Fibroblast of mammary gland (primary cell): ENCODE data around the gene PRELP.

Experiments used
- DNase-seq: peaks from one replicate; pipeline ENCODE4 v3.0.0-alpha.2; 2010; ENCODE audit warnings: low read depth
- H3K4me3 ChIP-seq: 2 replicates; pipeline ENCODE4 v1.5.1; 2011; ENCODE audit warnings: low read depth, mild to moderate bottlenecking, low read length, moderate library complexity; ENCODE audit not compliant: control insufficient read depth
- TF ChIP-seq, protein P1 (sequence below): conservative IDR thresholded peaks from 2 replicates; pipeline ENCODE4 v1.5.1; 2011; ENCODE audit warnings: low read depth, low read length, inconsistent platforms; ENCODE audit not compliant: control insufficient read depth, insufficient read depth

Gene PRELP

DNA sequence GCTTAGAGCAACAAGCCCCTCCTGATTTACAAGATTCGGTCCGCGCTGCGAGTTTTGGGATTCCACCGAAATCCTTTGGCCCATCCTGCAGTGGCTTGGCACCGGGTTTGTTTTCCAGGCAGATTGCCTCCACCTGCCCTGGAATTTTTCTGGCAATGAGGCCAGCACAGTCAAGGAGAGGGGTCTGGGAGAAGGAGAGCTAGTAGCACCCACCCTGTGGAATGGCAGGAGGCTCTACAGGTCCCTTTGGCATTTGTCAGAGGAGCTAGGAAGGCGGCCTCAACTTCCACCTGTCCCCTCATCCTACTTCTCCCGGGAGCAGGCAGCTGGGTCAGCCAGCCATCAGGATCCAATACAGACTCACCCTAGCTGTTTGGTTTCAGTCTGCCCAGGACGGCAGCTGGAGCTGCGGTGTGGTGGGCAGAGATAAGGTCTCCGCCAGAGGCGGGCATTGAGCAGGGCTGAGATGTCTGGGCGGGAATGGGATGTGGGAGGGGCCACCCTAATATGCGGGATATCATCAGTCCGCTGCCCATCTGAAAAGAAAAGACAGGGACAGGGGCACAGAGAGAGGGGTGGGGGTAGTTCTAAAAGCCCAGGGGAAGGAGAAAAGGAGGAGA is 37.8 kb upstream of the PRELP start:
- TF ChIP-seq, protein P1, sequence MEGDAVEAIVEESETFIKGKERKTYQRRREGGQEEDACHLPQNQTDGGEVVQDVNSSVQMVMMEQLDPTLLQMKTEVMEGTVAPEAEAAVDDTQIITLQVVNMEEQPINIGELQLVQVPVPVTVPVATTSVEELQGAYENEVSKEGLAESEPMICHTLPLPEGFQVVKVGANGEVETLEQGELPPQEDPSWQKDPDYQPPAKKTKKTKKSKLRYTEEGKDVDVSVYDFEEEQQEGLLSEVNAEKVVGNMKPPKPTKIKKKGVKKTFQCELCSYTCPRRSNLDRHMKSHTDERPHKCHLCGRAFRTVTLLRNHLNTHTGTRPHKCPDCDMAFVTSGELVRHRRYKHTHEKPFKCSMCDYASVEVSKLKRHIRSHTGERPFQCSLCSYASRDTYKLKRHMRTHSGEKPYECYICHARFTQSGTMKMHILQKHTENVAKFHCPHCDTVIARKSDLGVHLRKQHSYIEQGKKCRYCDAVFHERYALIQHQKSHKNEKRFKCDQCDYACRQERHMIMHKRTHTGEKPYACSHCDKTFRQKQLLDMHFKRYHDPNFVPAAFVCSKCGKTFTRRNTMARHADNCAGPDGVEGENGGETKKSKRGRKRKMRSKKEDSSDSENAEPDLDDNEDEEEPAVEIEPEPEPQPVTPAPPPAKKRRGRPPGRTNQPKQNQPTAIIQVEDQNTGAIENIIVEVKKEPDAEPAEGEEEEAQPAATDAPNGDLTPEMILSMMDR, result no peak
- no peak overlapping the region for H3K4me3 ChIP-seq
- no peak for DNase-seq

DNA sequence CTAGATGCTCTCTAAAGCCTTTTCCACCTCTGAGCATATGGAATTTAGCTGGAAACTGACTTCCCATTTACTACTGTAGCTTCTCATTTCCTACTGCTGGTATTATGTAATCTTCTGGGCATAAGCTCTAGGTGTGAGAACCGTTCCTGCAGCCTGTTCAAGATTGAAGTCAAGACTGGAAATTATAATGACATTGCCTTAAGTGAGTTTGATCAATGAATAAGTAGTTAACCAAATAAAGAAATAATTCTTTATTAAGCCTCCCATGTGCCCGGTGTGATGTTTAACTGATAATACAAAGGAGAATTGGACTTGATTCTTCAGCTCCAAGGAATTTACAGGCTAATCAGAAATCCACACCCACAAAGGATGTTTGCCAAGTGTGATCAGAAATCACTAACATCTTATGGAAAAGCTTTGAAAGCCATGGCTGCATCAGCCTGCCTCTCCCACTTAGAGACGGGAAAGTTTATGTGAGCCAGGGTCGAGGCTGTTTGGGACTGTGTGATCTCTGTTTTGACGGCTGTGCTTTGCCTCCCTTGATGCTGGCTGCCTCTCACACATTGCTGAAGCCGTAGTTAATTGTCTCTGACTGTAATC is 36.4 kb upstream of the PRELP start:
- TF ChIP-seq, protein P1, result no peak
- DNase-seq, result no peak
- H3K4me3 ChIP-seq, result no peak overlapping the region

DNA sequence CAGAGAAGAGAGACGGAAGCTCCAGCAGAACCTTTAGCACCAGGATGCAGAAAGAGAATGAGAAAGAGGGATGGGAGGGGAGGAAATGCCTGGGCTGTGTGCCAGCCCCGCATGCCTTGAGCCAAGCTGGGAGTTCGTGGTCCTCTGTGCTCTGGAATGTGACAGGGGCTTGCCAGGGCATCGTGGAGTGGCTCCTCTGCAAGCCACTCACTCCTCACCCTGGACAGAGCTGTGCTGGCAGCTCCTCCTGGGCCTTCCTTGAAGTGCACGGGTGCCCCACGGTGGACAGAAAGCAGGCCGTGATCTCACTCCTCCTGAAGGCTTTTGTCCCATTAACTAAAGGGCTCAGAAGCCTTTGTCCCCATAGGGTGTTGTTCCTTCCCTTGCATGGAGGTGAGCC is 34.8 kb upstream of the PRELP start:
- peak; percentile 58 for DNase-seq
- no peak overlapping the region for H3K4me3 ChIP-seq
- TF ChIP-seq, protein P1, result peak; percentile 48

DNA sequence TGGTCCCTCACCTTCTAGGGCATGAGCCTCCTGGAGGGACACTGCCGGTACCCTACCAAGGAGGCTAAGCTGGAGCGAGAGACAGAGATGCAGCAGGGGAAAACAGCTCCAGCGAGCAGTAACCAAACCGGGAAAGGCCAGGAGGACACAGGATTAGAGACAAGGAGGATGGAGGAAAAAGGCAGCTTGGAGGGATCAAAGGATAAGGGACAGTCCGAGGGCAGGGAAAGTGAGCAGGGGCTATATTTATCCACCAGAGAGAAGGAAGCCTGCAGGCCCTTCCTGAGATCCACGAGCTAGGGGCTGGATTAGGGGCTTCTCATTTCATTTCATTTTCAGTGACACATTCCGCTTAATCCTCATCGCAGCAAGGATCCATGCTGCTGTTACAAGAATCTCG is 33.8 kb upstream of the PRELP start:
- H3K4me3 ChIP-seq, result no peak overlapping the region
- no peak for DNase-seq
- TF ChIP-seq, protein P1, result no peak

DNA sequence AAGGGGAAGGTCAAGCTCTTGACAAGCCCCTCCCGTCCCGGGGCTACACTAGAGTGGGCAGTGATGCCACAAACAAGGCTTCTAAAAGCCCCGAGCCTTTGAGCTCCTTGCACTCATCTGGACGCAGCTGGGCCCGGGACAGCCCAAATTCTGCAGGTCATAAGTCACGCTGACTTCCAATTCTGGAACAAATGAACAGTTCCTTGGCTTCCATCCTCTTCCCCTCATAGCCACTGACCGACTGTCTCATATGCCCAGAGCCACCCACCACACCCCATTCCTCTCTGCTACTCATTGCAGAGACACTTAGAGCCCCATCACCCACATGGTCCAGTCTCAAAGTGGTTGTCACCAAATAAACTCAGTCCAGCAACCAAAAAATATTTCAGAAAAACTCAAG is 32.8 kb upstream of the PRELP start:
- no peak for DNase-seq
- no peak overlapping the region for H3K4me3 ChIP-seq
- TF ChIP-seq, protein P1, result no peak

DNA sequence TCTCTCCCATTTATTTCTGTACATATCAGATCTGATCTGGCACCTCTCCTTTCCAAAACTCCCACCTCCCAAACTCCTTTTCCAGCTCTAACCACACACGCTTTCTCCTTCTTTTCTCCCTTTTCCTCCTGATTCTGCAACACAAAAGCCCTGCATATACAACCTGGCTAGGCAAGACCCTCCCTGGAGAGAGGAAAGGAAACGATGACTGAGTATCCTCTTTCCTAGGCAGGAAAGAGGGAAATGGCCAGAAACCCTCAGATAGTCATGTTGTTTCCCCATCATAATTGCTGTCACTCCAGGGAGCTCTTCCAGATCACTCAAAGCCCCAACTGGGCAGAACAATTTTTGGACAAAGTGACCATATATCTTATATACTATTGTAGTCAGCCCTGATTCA is 32.3 kb upstream of the PRELP start:
- TF ChIP-seq, protein P1, result no peak
- H3K4me3 ChIP-seq, result no peak overlapping the region
- DNase-seq, result no peak
